GM12874 (cell line): ENCODE results near the gene ADGRG1.

Experiments
- CTCF ChIP-seq: IDR thresholded peaks from 2 replicates; pipeline ENCODE4 v1.5.1; 2011; ENCODE audit warnings: low read depth, mild to moderate bottlenecking, control low read depth, low read length, moderate library complexity; ENCODE audit not compliant: insufficient read depth

ADGRG1 gene

GRCh38 chr16:57635266-57636097, 7.1 kb downstream of the ADGRG1 start:
- no peak for TF ChIP-seq CTCF

GRCh38 chr16:57636184-57636583, 7.8 kb downstream of the ADGRG1 start:
- TF ChIP-seq CTCF: no peak

- no peak for TF ChIP-seq CTCF
Observed at GRCh38 chr16:57637020-57637419, 8.6 kb downstream of the ADGRG1 start.

GRCh38 chr16:57637424-57637823, 9.0 kb downstream of the ADGRG1 start:
- TF ChIP-seq CTCF: no peak

- no peak for TF ChIP-seq CTCF
Observed at GRCh38 chr16:57637965-57638364, 9.5 kb downstream of the ADGRG1 start.

- TF ChIP-seq CTCF: no peak
Observed at GRCh38 chr16:57638381-57638780, 10.0 kb downstream of the ADGRG1 start.

- no peak for TF ChIP-seq CTCF
Observed at GRCh38 chr16:57639172-57639887, 10.9 kb downstream of the ADGRG1 start.
